H9 (cell line): ENCODE data around the gene TREML1. TPM values are rescaled to one million over a fixed set of nuclear protein-coding genes. Genes with fewer than 3 reads are reported as not detected.

ENCODE experiments used
- DNase-seq: peaks from one replicate; pipeline ENCODE4 v3.0.0-alpha.2; 2017
- H2AFZ ChIP-seq: one replicate; pipeline ENCODE4 v1.6.1; 2013; ENCODE audit warnings: mild to moderate bottlenecking, low read length, control low read depth, moderate library complexity
- H2AK5ac ChIP-seq: 2 replicates; pipeline ENCODE4 v1.6.1; 2013; ENCODE audit warnings: low read length, control low read depth, mixed read lengths; ENCODE audit not compliant: insufficient read length
- H2BK120ac ChIP-seq: one replicate; pipeline ENCODE4 v1.6.1; 2013; ENCODE audit warnings: low read depth, mild to moderate bottlenecking, low read length, control low read depth, inconsistent platforms; ENCODE audit not compliant: poor library complexity, severe bottlenecking
- H2BK12ac ChIP-seq: 2 replicates; pipeline ENCODE4 v1.6.1; 2013; ENCODE audit warnings: low read length, control low read depth, mixed read lengths, low read depth; ENCODE audit not compliant: insufficient read length
- H2BK15ac ChIP-seq: 2 replicates; pipeline ENCODE4 v1.6.1; 2013; ENCODE audit warnings: low read depth, low read length, control low read depth
- H2BK20ac ChIP-seq: one replicate; pipeline ENCODE4 v1.6.1; 2013; ENCODE audit warnings: low read depth, mild to moderate bottlenecking, low read length, control low read depth, inconsistent platforms; ENCODE audit not compliant: poor library complexity, severe bottlenecking
- H2BK5ac ChIP-seq: 2 replicates; pipeline ENCODE4 v1.6.1; 2013; ENCODE audit warnings: low read length, control low read depth, mixed read lengths; ENCODE audit not compliant: insufficient read length
- H3K14ac ChIP-seq: 2 replicates; pipeline ENCODE4 v1.6.1; 2013; ENCODE audit warnings: low read length, control low read depth; ENCODE audit not compliant: insufficient read depth
- H3K18ac ChIP-seq: 2 replicates; pipeline ENCODE4 v1.6.1; 2013; ENCODE audit warnings: low read depth, mild to moderate bottlenecking, mixed read lengths, low read length, control low read depth; ENCODE audit not compliant: insufficient read length
- H3K23ac ChIP-seq: 2 replicates; pipeline ENCODE4 v1.6.1; 2013; ENCODE audit warnings: low read length, control low read depth, mixed read lengths, low read depth; ENCODE audit not compliant: insufficient read length
- H3K23me2 ChIP-seq: 2 replicates; pipeline ENCODE4 v1.6.1; 2013; ENCODE audit warnings: low read depth, mild to moderate bottlenecking, mixed read lengths, low read length, control low read depth; ENCODE audit not compliant: insufficient read length, poor library complexity, severe bottlenecking
- H3K27ac ChIP-seq: 2 replicates; pipeline ENCODE4 v1.5.1; 2013; ENCODE audit warnings: low read length, control low read depth, mixed read lengths, low read depth; ENCODE audit not compliant: insufficient read length
- H3K27me3 ChIP-seq: 2 replicates; pipeline ENCODE4 v1.6.1; 2013; ENCODE audit warnings: low read length, control low read depth, inconsistent platforms; ENCODE audit not compliant: insufficient read depth
- H3K4ac ChIP-seq: 2 replicates; pipeline ENCODE4 v1.6.1; 2013; ENCODE audit warnings: low read depth, mild to moderate bottlenecking, control low read depth, inconsistent platforms, low read length, moderate library complexity
- H3K4me1 ChIP-seq: 2 replicates; pipeline ENCODE4 v1.6.1; 2013; ENCODE audit warnings: low read length, control low read depth, inconsistent platforms; ENCODE audit not compliant: insufficient read depth
- H3K4me2 ChIP-seq: 2 replicates; pipeline ENCODE4 v1.6.1; 2013; ENCODE audit warnings: low read length, control low read depth, mixed read lengths; ENCODE audit not compliant: insufficient read length, insufficient read depth
- H3K56ac ChIP-seq: 2 replicates; pipeline ENCODE4 v1.6.1; 2013; ENCODE audit warnings: low read depth, mild to moderate bottlenecking, mixed read lengths, low read length, control low read depth; ENCODE audit not compliant: insufficient read length
- H3K79me1 ChIP-seq: 2 replicates; pipeline ENCODE4 v1.6.1; 2013; ENCODE audit warnings: low read depth, mild to moderate bottlenecking, moderate library complexity, low read length, control low read depth, inconsistent platforms; ENCODE audit not compliant: insufficient read depth, poor library complexity, severe bottlenecking
- H3K79me2 ChIP-seq: 2 replicates; pipeline ENCODE4 v1.6.1; 2013; ENCODE audit warnings: low read length, control low read depth, inconsistent platforms; ENCODE audit not compliant: insufficient read depth
- H3K9ac ChIP-seq: 2 replicates; pipeline ENCODE4 v1.6.1; 2013; ENCODE audit warnings: low read length, control low read depth, mixed read lengths; ENCODE audit not compliant: insufficient read length; ENCODE audit errors: extremely low read depth
- H3K9me3 ChIP-seq: one replicate; pipeline ENCODE4 v1.6.1; 2013; ENCODE audit warnings: low read depth, low read length, inconsistent platforms; ENCODE audit not compliant: control insufficient read depth
- H3T11ph ChIP-seq: one replicate; pipeline ENCODE4 v1.6.1; 2013; ENCODE audit warnings: mild to moderate bottlenecking, low read length, control low read depth, inconsistent platforms
- H4K20me1 ChIP-seq: one replicate; pipeline ENCODE4 v1.6.1; 2013; ENCODE audit not compliant: control insufficient read depth, insufficient read length, insufficient read depth
- H4K5ac ChIP-seq: 2 replicates; pipeline ENCODE4 v1.6.1; 2013; ENCODE audit warnings: low read depth, mild to moderate bottlenecking, mixed read lengths, low read length, control low read depth; ENCODE audit not compliant: insufficient read length
- H4K8ac ChIP-seq: replicated peaks from 2 replicates; pipeline ENCODE4 v1.6.1; 2013; ENCODE audit warnings: low read length, control low read depth, mixed read lengths, low read depth; ENCODE audit not compliant: insufficient read length
- H4K91ac ChIP-seq: 2 replicates; pipeline ENCODE4 v1.6.1; 2013; ENCODE audit warnings: low read depth, mild to moderate bottlenecking, moderate library complexity, mixed read lengths, low read length, control low read depth; ENCODE audit not compliant: insufficient read length
- H3K27ac Mint-ChIP-seq, 3 experiments: 2 replicates in 2 of 3; 3 replicates in 1 of 3; pipeline ENCODE4 v1.8.0; 2020 to 2021; ENCODE audit warnings: mixed read lengths in 3 of 3, mild to moderate bottlenecking in 1 of 3, moderate library complexity in 1 of 3
- H3K27me3 Mint-ChIP-seq: 2 replicates; pipeline ENCODE4 v1.8.0; 2021; ENCODE audit warnings: low read depth, mild to moderate bottlenecking, moderate library complexity, mixed read lengths
- H3K36me3 Mint-ChIP-seq, 3 experiments: 2 replicates in 2 of 3; 3 replicates in 1 of 3; pipeline ENCODE4 v1.8.0; 2020 to 2021; ENCODE audit warnings: low read depth in 3 of 3, mixed read lengths in 3 of 3; ENCODE audit not compliant: insufficient read depth in 1 of 3
- H3K4me1 Mint-ChIP-seq, 2 experiments: 2 replicates each; pipeline ENCODE4 v1.8.0; 2020; ENCODE audit warnings: mixed read lengths in 2 of 2
- H3K4me3 Mint-ChIP-seq, 2 experiments: 2 replicates in 1 of 2; 3 replicates in 1 of 2; pipeline ENCODE4 v1.8.0; 2020 to 2021; ENCODE audit warnings: mild to moderate bottlenecking in 2 of 2, mixed read lengths in 2 of 2, moderate library complexity in 1 of 2
- H3K9me3 Mint-ChIP-seq, 2 experiments: 2 replicates in 1 of 2; 3 replicates in 1 of 2; pipeline ENCODE4 v1.8.0; 2020; ENCODE audit warnings: mild to moderate bottlenecking in 2 of 2, mixed read lengths in 2 of 2, moderate library complexity in 1 of 2
- CTCF ChIP-seq: fragments of 200-600 bp; sonication (generic); conservative IDR thresholded peaks from 3 replicates; pipeline ENCODE4 v1.8.0; 2021; ENCODE audit warnings: antibody characterized with exemption, mild to moderate bottlenecking
- WGBS: extraction: QIAGEN DNeasy Blood & Tissue Kit; methylation state at CpG from one replicate; pipeline ENCODE4 v1.1.7; 2013; ENCODE audit warnings: missing lambda C conversion rate, low lambda C conversion rate, mixed read lengths; ENCODE audit not compliant: insufficient read length; ENCODE audit errors: extremely low coverage; 5-methylcytosine and 5-hydroxymethylcytosine counted together
- total RNA-seq: library from RNA; stranded (reverse); gene quantifications from 2 replicates; pipeline ENCODE4 v1.2.1, GENCODE V29; 2021

TREML1 gene
- total RNA-seq, 1 experiment from 2014 or later: not detected

GRCh38 chr6:41164551-41165120 is 10.5 kb upstream of the TREML1 start:
- no peak overlapping the region for H3K56ac ChIP-seq
- WGBS: no CpG with 5 or more reads among the region's 4 CpGs
- Mint-ChIP-seq H3K36me3 (no peaks in the 10 kb centered on the region), H3K27me3 (peaks cover 2% of the 10 kb centered on the region; the same call in 1 of the 2 replicates), H3K27ac (no peak overlapping the region), H3K9me3 (no peaks in the 10 kb centered on the region; a peak in 1 of 5 replicates), H3K4me1 (peaks cover 5 to 11% of the 10 kb centered on the region in 2 experiments; a peak in 3 of 4 replicates), H3K4me3 (no peak overlapping the region)
- no peak overlapping the region for H2AFZ ChIP-seq
- no peaks in the 10 kb centered on the region for H3K79me2 ChIP-seq
- no peak overlapping the region for H3K9ac ChIP-seq
- H3K23me2 ChIP-seq: no peaks in the 10 kb centered on the region
- no peak for DNase-seq
- no peak overlapping the region for H3K14ac ChIP-seq
- H3K4me2 ChIP-seq: no peak overlapping the region
- no peak overlapping the region for H3K23ac ChIP-seq
- H3K79me1 ChIP-seq: no peaks in the 10 kb centered on the region
- TF ChIP-seq CTCF: no peak
- H3K27me3 ChIP-seq: no peaks in the 10 kb centered on the region; the same call in 1 of the 2 replicates
- no peak overlapping the region for H3K4ac ChIP-seq
- no peak overlapping the region for H2BK15ac ChIP-seq
- no peak overlapping the region for H3K18ac ChIP-seq
- no peak overlapping the region for H4K91ac ChIP-seq
- H3T11ph ChIP-seq: no peak overlapping the region
- H4K8ac ChIP-seq: no peak overlapping the region
- no peaks in the 10 kb centered on the region for H4K20me1 ChIP-seq
- H2BK12ac ChIP-seq: no peak overlapping the region
- H2BK20ac ChIP-seq: no peak overlapping the region
- H2AK5ac ChIP-seq: no peak overlapping the region
- no peak overlapping the region for H2BK120ac ChIP-seq
- H3K4me1 ChIP-seq: no peaks in the 10 kb centered on the region
- H2BK5ac ChIP-seq: no peak overlapping the region
- no peak overlapping the region for H4K5ac ChIP-seq
- no peaks in the 10 kb centered on the region for H3K9me3 ChIP-seq
- no peak overlapping the region for H3K27ac ChIP-seq
